GM12891 (cell line): ENCODE data around the gene FOXL1.

Experiments
- POLR2A ChIP-seq: IDR thresholded peaks from 2 replicates; pipeline ENCODE4 v1.6.1; 2011; ENCODE audit warnings: low read depth, low read length, control low read depth
- POLR2AphosphoS5 ChIP-seq: IDR thresholded peaks from 2 replicates; pipeline ENCODE4 v1.6.1; 2011; ENCODE audit warnings: low read depth, low read length, control low read depth
- POU2F2 ChIP-seq: IDR thresholded peaks from 2 replicates; pipeline ENCODE4 v1.6.1; 2011; ENCODE audit warnings: low read depth, mild to moderate bottlenecking, control low read depth, low read length, moderate library complexity
- SPI1 ChIP-seq: IDR thresholded peaks from 2 replicates; pipeline ENCODE4 v1.6.1; 2011; ENCODE audit warnings: low read depth, low read length, control low read depth
- TAF1 ChIP-seq: IDR thresholded peaks from 2 replicates; pipeline ENCODE4 v1.6.1; 2011; ENCODE audit warnings: low read depth, low read length, control low read depth

GRCh38 chr16:86545954-86546637, 32.3 kb upstream of the FOXL1 start:
- TF ChIP-seq POLR2A (no peak), TAF1 (no peak), POU2F2 (no peak), SPI1 (no peak), POLR2AphosphoS5 (no peak)
